ENCODE results near the gene GNL3L. TPM values are rescaled to one million over a fixed set of nuclear protein-coding genes. Genes with fewer than 3 reads are reported as not detected.
A peak's percentile ranks its signal among the peaks of the same experiment; 100 is the strongest.
"Not testable (repeated sequence)": the region's sequence is repeated elsewhere in the genome, so short reads cannot be mapped to it uniquely, and the experiment has no call there.

GNL3L gene, protein sequence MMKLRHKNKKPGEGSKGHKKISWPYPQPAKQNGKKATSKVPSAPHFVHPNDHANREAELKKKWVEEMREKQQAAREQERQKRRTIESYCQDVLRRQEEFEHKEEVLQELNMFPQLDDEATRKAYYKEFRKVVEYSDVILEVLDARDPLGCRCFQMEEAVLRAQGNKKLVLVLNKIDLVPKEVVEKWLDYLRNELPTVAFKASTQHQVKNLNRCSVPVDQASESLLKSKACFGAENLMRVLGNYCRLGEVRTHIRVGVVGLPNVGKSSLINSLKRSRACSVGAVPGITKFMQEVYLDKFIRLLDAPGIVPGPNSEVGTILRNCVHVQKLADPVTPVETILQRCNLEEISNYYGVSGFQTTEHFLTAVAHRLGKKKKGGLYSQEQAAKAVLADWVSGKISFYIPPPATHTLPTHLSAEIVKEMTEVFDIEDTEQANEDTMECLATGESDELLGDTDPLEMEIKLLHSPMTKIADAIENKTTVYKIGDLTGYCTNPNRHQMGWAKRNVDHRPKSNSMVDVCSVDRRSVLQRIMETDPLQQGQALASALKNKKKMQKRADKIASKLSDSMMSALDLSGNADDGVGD
- 8.8 TPM for total RNA-seq

DNA sequence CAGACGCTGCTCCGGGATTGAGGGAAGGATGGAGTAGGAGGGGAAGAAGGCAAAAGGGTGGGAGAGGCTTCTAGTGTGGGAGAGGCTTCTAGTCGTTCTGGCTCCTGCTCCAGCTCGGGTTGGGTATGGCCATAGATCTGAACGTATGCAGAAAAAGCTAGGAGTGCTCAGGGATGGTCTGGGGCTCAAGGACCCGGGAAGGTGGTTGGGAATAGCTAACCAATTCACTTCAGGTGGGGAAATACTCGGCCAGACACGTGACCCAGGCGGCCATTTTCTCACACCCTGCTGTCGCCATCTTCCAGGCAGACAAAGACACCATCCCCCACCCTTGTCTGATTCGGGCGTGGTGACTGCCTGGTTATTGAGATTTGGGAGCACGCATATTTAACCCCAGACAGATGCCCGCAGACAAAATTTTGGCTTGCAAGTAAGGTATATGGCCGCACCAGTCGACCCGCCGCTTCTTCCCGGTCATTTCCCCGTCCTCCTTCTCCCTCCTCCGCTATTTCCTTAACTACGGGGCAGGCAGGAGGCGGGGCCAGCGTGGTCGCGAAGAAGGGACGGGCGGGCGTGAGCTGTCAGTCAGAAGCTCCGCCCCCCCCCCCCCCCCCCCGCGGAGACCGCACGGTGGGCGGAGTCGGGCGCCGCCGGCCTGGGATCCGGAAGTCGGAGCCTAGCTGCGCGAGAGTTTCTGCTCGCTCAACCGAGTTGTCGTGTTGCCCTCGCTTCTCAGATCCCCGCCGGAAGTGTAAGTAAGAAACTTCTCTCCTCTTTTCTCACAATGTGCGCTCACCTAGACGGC lies at the start of gene GNL3L:
Gene GNL3L, plus strand, starts transcription at position 668 of the 805 bp plus-strand sequence. CDS start 2,348 bp downstream, outside the sequence.
- ATAC-seq = peak; percentile 97
- DNase-seq (ENCODE audit: low spot score) = peak; percentile 85

DNA sequence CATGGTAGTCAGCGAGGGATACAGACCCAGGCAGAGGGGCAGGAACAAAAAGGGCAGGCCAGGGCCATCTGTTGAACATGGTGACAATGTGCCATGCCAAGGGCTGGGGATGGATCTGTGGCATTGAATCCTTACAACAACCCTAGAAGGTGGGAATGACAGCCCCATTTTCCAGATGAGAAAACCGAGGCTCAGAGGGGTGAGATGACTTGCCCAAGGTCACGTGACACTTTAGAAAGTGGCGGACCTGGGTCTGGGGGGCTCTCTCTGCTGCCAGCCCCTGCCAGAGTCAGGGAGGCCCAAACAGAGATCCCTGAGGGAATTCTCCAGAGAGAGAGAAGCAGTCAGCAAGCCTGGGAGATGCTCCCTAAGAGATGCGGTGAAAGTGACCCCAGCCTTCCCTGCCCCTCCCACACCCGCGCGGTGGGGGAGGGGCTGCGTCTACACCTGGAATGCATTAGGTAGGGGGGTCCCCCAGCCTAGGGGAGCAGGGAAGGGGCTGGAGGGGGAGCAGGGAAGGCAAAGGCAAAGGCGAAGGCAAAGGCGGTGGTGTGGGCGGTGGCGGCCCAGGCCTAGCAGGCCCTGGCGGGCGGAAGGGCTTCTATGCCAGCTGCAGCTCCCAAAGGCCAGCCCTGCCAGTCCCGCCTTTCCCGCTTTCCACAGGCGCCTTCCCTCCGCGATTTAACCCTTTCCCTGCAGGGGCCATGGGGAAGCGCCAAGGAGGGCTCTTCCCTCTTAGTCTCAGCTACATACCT lies 47.0 kb upstream of the GNL3L start:
- DNase-seq (ENCODE audit: low spot score) (no peak), ATAC-seq (no peak)

DNA sequence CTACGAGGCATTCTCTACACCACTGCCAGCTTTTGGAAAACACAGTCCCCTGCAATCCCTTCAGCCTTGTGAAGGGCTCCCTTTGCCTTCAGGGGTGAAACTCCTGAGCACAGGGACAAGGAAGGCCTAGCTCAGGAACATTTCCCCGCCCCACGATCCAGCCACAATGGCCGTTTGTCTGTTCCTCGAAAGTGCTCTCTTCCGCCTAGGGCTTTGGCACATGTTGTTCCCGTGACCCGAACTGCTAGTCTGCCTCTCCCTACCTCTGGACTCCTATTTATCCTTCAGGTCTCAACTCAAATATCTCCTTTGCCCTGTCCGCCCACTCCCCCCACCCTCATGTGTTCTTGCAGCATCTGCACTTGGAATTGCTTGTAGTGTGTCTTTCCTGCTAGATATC lies 46.1 kb upstream of the GNL3L start:
- DNase-seq (ENCODE audit: low spot score) (no peak), ATAC-seq (no peak)

DNA sequence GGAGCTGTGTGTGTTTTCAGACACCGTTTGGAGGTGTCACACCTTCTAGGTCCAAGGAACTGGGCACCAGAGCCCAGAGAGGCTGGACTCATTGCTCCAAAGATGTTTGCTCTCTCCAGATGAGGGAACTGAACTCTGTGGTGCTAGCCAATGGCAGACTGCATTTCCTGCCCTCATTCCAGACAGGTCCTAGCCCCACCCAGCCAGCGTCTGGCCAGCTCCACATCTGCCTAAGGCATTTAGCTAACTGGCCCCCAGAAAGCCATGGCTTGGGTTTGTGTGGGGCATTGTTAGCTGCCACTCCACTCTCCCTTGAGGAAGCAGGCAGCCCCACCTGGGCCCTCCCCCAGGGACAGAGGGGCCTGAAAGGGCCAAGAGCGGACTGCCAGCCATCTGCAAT lies 45.4 kb upstream of the GNL3L start:
- DNase-seq (ENCODE audit: low spot score) = no peak
- no peak for ATAC-seq

DNA sequence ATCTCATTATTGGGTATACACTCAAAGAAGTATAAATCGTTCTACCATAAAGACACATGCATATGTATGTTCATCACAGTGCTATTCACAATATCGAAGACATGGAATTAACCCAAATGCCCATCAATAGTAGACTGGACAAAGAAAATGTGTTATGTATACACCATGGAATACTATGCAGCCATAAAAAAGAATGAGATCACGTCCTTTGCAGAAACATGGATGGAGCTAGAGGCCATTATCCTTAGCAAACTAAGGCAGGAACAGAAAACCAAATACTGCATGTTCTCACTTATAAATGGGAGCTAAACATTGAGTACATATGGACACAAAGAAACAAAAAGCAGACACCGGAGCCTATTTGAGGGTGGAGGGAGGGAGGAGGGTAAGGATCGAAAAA lies 40.2 kb upstream of the GNL3L start:
- DNase-seq (ENCODE audit: low spot score); ATAC-seq: not testable (repeated sequence)

DNA sequence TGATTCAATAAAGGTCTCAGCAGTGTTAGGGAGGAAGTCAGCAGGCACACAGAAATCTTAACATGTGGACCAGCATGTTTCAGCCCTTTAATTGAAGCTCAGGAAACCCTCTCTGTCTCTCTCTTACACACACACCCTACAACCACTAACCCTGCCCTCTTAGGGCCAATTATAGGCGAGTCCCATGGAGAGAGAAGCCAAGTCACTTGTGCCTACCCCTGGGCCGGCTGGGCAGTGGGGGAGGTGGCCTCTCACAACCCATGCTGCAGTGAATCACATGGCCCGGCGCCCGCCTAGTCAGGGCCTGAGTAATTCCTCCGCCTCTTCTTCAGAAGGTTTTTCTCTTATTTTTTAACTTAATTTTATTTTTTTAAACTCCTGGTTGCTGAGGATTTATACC lies 37.7 kb upstream of the GNL3L start:
- no peak for DNase-seq (ENCODE audit: low spot score)
- ATAC-seq = no peak

DNA sequence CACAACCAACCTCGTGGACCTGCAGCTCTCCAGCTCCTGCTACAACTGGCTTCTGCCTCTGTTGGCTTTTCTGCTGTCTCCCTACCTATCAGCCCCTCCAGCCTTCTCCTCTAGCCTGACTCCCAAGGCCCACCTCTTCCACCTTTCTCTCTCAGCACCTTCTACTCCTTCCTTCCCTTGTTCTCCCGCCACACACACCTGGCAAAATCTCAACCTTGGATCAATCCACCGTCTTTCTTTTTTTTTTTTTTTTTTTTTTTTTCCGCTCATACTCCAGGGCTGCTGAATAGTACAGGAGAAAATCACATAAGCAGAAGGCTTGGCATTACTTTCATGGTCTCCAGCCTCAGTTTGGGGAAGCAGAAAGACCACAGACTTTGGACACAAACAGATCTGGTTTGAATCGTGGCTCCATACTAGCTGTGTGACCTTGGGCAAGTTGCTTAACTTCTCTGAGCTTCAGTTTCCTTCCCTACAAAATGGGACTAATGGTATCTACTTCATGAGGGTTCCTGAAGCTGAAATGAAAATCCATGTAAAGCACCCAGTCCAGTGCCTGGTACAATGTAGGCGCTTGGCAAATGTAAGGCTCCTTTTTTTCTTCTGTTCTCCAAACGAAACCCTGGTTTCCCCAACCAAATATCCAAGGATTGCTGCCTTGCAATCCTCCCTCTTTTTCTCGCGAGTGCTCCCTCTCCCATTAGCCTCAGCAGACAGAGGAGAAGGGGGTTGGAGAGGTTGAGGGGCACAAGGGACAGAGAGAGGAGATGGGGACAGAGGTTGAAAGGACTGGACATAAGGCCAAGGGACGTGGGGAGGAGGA lies 35.6 kb upstream of the GNL3L start:
- DNase-seq (ENCODE audit: low spot score) (no peak), ATAC-seq (no peak)

DNA sequence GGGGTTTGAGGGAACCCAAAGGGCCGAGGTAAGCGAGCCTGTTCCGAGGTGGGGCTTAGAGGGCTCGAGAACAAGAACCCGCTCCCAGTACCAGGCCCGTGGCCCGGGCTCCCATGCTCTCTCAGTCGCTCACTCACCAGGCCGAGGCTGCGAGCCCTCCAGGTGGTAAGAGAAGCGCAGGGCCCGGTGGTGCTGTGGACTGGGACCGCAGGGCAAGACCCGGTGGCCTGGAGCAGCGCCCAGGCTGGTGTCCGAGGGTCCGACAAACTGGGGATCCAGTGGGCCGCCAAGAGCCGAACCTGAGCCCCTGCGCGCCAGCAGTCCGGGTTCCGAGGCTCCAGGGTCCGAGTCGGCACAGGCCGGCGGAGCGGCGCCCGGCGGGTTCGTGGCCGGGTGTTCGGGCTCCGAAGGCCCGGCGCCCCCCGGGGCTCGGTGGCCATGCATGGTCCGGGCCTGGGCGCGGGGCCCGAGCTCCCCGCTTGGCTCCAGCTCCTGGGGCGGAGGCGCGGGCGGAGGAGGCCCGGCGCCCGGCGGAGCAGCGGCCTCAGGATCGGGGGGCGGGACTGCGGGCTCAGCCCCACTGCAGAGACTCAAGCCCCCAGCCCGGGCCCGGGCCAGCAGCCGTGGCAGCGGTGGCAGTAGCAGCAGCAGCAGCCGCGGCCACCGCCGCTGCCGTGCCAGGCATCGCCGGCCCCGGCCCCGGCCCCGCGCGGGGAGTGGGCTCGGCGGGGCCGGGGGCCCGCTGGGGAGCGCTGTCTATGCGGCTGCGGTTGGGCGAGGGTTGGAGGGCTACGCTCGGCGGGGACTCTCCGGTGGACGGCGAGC lies 34.8 kb upstream of the GNL3L start:
- peak; percentile 61 for ATAC-seq
- DNase-seq (ENCODE audit: low spot score) = no peak

DNA sequence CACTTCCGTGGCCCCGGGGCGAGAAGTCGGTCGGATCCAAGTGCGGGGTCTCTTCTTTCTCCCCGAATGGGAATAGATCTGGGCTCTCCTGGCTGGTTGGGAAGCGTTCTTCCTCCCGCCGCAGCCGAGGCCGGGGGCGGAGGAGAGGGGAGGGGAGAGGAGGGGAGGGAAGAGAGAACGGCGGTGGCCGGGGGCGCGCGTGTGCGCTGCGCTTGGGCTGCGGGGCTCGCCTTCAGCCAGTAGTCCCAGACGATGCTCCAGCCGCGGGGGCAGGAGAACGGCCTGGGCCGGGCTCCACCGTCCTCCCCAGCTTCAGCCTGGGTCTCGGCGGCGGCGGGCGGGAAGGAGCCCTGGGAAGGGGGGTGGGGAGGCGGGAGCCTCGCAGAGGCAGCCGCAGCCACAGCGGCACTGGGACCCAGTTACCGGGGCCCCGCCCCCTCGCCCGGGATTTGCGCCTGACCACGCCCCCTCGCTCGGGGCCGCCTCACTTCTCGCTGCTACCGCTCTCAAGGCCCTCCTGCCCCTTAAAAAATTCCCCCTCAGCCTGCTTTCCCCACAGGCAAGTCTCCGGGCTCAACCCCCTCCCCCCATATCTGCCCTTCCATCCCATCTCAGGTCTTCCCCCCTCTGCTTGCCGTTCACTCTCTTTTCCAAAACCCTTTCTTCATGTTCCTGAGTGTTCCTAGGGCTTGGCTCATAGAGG lies 34.1 kb upstream of the GNL3L start, which contains the start of gene FGD1:
Gene FGD1, minus strand, starts transcription at position 421 of the 703 bp plus-strand sequence. CDS start 802 bp downstream, outside the sequence.
- peak; percentile 96 for ATAC-seq
- DNase-seq (ENCODE audit: low spot score) = peak; percentile 69

DNA sequence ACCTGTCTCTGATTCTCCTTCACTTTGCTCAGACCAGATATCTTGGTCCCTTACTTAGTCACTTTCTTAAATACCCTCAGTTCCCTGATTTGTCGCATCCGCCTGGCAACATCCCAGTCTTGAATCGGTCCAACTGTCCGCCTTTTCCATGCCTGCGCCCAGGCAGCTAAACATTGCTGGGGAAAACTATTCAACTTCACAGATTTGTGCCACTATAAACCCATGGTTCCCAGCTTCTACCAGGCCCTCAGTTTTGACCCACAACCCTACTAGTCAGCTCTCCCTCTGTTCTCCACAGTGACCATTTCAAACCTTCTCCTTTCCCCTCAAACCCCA lies 33.5 kb upstream of the GNL3L start:
- no peak for ATAC-seq
- no peak for DNase-seq (ENCODE audit: low spot score)

DNA sequence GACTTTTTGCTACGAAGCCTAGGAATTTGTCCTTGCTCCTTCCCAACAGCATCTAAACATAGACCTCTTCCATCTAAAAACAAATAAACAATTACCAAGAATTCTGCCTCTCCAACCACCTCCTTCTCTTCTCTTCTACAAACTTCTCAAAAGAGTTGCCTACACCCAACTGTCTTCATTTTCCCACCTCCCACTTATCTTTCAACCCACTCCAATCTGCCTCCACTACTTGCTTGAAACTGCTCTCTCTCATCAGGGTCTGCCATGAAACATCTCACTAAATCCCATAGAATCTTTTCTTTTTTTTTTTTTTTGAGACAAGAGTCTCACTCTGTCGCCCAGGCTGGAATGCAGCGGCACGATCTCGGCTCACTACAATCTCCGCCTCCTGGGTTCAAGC lies 33.1 kb upstream of the GNL3L start:
- no peak for DNase-seq (ENCODE audit: low spot score)
- no peak for ATAC-seq

DNA sequence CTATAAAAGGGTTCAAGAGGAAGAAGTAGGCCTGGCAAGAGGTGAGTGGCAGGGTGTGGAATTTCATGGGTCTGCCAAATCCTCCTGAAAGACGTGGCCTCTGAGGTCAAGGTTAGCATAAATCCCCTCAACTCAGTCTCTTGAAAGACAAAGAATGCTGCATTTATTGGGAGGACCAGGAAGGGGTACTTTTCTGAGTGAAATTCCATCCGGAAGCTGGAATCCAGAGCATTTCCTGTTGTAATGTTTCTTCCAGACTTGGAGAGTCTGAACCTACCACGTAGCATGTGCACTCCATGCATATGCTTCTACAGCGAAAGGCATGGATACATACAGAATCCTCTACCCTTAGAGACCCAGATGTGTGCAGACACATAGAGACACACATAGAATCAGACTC lies 20.6 kb upstream of the GNL3L start:
- ATAC-seq (no peak), DNase-seq (ENCODE audit: low spot score) (no peak)

DNA sequence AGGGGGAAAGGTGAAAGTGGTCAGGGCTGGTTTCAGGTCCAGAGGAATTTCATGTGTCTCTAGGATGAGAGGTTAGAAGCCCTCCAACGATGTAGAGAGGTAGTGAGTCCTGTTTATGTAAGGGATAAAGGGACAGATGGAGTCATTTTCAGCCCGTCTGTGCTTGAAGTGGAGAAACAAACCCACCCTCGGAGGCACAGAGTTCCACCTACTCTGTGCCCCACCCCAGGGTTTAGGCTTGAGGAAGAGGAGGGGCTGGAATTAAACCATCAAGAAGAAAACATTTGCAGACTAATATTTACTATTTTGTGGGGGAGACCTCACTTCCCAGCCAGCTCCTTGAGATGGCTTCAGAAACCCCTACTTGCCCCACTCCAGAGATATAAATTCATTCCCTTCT lies 868 bp upstream of the GNL3L start:
- ATAC-seq (no peak), DNase-seq (ENCODE audit: low spot score) (no peak)

DNA sequence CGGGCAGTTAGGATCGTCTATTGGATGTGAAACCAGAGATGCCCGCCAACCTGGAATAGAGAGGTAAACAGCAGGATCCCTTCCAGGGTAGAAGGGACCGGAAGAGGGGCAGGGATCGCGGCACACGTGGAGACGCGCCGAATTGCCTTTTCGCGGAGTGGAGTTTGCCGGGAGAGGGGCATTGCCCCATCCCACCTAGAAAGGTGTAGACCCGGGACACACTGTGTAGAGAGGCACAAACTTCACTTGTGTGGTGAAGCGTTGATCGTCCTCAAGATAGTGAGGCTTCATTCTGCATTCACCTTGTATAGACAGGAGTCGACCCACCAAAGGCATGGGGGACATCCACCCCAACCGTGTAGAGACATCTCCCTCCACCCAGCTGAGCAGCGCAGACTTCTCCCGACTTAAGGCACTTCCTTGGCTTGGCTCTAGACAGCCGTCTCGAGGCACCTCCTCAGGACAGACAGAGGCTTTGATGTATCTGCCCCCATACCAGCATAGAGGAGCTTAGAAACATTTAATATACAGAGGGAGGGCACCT lies 410 bp downstream of the GNL3L start:
- ATAC-seq (peak; percentile 60), DNase-seq (ENCODE audit: low spot score) (no peak)

DNA sequence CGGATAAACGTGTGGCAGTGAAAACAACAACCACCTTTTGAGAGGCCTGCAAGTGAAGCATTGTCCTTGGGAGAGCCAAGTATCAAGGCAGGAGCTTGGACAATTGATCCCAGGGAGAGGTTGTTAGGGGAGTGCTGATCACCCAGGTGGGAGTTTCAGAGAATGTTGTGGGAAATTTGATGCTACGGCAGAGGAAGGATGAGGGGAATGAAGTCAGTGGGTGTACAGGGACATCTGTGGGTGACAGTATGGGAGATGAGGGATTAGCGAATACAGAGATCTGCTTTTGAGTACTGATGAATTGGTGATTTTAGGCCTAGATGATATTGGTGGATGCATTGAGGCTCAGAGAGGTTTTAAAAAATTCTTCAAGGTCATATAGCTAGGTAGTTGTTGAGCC lies 4.3 kb downstream of the GNL3L start:
- ATAC-seq (no peak), DNase-seq (ENCODE audit: low spot score) (no peak)

DNA sequence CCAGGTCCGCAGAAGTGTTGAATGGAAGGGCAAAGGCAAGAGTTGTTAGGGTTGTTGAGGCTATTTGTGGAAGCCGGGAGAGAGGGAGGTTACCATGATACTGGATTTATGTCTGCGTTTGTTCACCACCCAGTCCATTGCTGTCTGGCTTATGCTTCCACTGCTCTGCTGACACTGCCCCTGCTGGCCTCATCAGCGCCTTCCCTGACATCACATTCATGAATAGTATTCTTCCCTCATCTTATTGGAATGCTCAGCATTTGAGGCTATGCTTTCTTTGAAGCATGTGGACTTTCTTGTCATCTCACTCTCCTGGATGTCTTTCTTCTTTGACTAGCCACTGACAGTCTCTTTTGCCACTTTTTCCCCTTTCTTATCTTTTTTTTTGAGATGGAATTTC lies 10.3 kb downstream of the GNL3L start:
- ATAC-seq = no peak
- no peak for DNase-seq (ENCODE audit: low spot score)

DNA sequence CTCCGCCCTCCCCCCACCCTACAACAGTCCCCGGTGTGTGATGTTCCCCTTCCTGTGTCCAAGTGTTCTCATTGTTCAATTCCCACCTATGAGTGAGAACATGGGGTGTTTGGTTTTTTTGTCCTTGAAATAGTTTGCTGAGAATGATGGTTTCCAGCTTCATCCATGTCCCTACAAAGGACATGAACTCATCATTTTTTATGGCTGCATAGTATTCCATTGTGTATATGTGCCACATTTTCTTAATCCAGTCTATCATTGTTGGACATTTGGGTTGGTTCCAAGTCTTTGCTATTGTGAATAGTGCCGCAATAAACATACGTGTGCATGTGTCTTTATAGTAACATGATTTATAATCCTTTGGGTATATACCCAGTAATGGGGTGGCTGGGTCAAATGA lies 12.2 kb downstream of the GNL3L start:
- DNase-seq (ENCODE audit: low spot score) = not testable (repeated sequence)

DNA sequence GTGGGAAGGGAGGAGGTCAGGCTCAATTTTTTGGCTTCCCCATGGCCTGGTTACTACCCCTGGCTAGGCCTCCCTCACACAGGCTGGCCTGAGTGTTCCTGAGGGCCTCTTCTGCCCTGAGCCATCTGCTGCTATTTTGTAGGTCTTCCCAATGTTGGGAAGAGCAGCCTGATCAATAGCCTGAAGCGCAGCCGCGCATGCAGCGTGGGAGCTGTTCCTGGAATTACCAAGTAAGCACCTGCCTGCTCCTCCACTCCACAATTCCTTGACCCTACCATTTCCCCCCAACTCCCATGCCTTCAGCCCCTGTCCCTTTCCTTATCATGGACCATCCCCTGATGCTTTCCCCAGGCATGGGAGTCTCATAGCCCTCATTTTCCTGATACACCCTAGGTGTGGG lies 20.8 kb downstream of the GNL3L start:
- DNase-seq (ENCODE audit: low spot score) (no peak), ATAC-seq (no peak)

More for the DNA sequence above, 12.2 kb downstream of the GNL3L start:
- not testable (repeated sequence) for ATAC-seq
